Fibroblast of the aortic adventitia (primary cell): ENCODE measurements around the gene GPR108. TPM values are rescaled to one million over a fixed set of nuclear protein-coding genes. Genes with fewer than 3 reads are reported as not detected.
A peak's percentile ranks its signal among the peaks of the same experiment; 100 is the strongest.
"Not testable (repeated sequence)": the region's sequence is repeated elsewhere in the genome, so short reads cannot be mapped to it uniquely, and the experiment has no call there.

ENCODE experiments used
- DNase-seq: peaks from one replicate; pipeline ENCODE4 v3.0.0-alpha.2; 2010; ENCODE audit warnings: low read depth
- H3K4me3 ChIP-seq: 2 replicates; pipeline ENCODE4 v1.5.1; 2011; ENCODE audit warnings: low read depth, mild to moderate bottlenecking, control low read depth, low read length, moderate library complexity
- total RNA-seq: library from RNA; depleted of rRNA; stranded (reverse); fragments of >200 nt; gene quantifications from 2 replicates; pipeline ENCODE4 v1.2.3, GENCODE V29; 2012; ENCODE audit warnings: low replicate concordance
- TF ChIP-seq, protein P1 (sequence below): IDR thresholded peaks from 2 replicates; pipeline ENCODE4 v1.5.1; 2011; ENCODE audit warnings: mild to moderate bottlenecking, low read length, control low read depth, inconsistent platforms; ENCODE audit not compliant: insufficient read depth

Gene GPR108
- total RNA-seq, 1 donor = 32.5 TPM

DNA sequence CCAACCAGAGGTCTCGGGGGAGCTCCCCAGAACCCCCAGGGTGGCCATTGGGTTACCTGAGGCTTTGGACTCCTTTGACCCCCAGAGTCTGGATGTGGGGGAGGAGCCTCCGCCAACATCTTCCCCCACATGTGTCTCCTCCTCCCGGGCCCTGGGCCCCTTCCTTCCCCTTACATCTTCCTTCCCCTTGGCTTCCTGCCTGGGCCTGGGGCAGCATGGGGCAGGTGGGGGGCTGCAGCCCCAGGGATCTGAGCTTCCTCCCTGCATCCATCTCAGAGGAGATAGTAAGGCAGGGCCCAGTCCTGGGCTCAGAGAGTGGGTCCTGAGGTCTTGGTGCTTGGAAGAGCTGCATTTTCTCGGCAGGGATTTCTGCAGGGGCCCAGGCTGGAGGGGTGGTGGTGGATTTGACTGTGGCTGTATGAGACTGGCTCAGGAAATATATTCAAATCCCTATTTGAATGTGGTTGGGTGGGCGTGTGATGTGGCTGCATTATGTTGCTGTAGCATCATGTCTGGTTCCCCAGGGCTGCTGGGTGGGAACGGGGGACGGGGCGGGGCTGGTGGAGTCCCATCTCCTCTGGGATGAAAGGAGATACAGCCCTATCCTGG is 36.0 kb upstream of the GPR108 start:
- no peak overlapping the region for H3K4me3 ChIP-seq
- TF ChIP-seq, protein P1, sequence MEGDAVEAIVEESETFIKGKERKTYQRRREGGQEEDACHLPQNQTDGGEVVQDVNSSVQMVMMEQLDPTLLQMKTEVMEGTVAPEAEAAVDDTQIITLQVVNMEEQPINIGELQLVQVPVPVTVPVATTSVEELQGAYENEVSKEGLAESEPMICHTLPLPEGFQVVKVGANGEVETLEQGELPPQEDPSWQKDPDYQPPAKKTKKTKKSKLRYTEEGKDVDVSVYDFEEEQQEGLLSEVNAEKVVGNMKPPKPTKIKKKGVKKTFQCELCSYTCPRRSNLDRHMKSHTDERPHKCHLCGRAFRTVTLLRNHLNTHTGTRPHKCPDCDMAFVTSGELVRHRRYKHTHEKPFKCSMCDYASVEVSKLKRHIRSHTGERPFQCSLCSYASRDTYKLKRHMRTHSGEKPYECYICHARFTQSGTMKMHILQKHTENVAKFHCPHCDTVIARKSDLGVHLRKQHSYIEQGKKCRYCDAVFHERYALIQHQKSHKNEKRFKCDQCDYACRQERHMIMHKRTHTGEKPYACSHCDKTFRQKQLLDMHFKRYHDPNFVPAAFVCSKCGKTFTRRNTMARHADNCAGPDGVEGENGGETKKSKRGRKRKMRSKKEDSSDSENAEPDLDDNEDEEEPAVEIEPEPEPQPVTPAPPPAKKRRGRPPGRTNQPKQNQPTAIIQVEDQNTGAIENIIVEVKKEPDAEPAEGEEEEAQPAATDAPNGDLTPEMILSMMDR = no peak
- no peak for DNase-seq

DNA sequence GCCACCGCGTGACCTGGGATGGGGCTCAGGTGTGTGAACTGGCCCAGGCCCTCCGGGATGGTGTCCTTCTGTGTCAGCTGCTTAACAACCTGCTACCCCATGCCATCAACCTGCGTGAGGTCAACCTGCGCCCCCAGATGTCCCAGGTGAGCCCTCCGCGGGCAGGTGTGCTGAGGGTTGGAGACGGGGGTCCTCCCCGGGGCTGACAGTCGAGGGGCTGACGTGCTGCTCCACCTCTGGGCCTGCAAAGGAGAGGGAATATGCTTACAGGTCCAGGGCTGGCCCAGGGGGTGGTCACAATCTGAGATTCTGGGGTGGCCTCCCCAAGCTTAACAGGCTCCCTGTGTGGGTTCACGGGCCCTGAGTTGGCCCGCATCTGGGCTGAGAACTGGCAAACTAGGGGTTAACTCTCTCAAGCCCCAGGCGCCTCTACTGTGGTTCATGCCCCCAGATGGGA is 35.5 kb upstream of the GPR108 start:
- TF ChIP-seq, protein P1 = no peak
- H3K4me3 ChIP-seq = no peak overlapping the region
- no peak for DNase-seq

DNA sequence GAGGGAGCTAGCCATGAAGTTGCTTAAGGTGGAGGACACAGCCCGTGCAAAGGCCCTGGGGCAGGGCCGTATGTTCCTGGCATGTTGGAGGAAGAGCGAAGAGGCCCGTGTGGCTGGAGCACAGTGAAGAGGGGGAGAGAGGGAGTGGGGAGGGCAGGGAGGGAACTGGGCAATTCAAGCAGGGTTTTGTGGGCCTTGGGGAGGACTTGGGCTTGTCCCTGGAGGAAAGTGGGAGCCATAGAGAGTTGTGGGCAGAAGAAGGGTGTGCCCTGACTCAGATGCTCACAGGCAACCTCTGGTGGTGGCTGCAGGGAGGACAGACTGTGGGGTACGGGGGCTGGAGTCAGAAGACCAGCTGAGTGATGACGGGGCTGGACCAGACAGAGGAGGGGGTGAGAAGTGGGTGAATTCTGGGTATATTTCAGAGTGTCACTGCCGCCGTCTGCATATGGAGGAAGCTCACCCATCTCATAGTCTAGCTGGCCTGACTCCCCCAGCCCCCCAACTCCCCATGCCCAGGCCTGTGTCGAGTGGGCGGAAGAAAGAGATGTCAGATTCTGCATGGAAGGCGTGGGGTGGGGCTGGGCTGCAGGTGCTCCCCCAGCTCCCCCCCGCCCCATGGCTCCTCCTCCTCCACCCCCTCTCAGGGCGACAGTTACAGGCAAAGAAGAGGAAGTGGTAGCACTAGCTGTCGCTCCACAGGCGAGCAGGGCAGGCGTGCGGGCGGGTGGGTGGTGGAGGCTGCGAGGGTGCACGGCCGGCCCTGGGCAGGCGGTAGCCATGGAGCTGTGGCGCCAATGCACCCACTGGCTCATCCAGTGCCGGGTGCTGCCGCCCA is 34.9 kb upstream of the GPR108 start, which contains the start of gene VAV1:
TSS of gene VAV1 (plus strand) at position 681 of the 838 bp plus-strand sequence. CDS start at position 781, 100 bp downstream.
- no peak within 1 kb of the TSS for H3K4me3 ChIP-seq
- TF ChIP-seq, protein P1 = no peak
- DNase-seq = no peak

DNA sequence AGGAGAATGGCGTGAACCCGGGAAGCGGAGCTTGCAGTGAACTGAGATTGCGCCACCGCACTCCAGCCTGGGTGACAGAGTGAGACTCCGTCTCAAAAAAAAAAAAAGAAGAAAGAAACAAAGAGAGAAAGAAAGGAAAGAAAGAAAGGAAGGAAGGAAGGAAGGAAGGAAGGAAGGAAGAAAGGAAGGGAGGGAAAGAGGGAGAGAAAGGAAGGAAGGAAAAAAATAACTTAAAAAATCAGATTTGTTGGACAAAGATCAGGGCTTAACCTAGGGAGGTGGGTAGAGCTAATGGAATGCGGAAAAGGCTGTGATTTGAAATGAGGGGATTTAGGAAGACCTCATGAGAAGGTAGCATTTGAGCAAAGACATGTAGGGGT is 34.3 kb upstream of the GPR108 start:
- DNase-seq, H3K4me3 ChIP-seq: not testable (repeated sequence)

DNA sequence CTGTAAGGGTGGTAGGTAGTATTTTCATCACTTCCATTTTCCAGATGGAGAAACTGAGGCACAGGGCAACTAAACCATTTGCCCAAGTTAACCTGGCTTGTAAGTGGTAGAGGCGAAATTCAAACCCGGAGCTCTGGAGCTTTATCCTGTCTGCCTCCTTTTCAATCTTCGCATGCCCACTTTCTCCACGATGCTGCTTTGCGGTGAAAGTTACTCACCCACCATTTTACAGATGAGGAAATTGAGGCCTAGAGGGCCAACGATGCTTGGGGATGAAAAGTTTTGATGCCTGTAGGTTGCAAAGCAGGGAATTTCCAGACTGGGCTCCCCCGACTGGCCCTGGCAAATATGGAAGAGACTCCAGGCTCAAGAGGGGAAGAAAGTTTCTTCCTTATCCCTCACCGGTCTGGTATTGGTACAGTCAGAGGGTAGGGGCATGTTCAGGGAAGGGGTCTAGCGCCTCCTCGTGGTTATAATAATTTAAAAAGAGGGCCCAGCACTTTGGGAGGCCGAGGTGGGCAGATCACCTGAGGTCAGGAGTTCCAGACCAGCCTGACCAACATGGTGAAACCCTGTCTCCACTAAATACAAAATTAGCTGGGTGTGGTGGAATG is 31.7 kb upstream of the GPR108 start:
- DNase-seq = peak; percentile 28
- TF ChIP-seq, protein P1 = peak; percentile 13
- no peak overlapping the region for H3K4me3 ChIP-seq

DNA sequence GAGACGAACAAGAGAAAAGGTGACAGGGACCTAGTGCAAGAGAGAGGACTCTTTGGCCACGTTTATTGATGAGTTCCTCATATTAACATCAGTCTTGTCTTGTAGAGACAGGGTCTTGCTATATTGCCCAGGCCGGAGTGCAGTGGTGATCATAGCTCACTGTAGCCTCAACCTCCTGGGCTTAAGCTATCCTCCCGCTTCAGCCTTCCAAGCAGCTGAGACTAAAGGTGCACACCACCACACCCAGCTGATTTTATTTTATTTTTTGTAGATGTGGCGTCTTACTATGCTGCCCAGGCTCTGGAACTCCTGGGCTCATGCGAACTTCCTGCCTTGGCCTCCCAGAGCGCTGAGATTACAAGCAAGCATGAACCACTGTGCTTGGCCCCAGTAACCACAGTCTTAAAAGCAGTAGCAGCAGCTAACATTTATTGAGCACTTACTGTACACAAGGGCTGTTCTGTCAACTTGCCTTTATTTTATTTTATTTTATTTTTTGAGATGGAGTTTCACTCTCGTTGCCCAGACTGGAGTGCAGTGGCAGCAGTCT is 30.9 kb upstream of the GPR108 start:
- TF ChIP-seq, protein P1 = no peak
- H3K4me3 ChIP-seq = no peak overlapping the region
- no peak for DNase-seq
